Peyer's patch (tissue), 4 donors: ENCODE data around the gene C2orf72. TPM values are rescaled to one million over a fixed set of nuclear protein-coding genes. Genes with fewer than 3 reads are reported as not detected.

Experiments used
- DNase-seq, 3 donors: peaks; one replicate each; pipeline ENCODE4 v3.0.0-alpha.2; 2017 to 2019
- H3K27ac ChIP-seq, 4 donors: fragments of 200-600 bp; sonication (generic); one replicate each; pipeline ENCODE4 v1.5.1; 2016 to 2019
- H3K27me3 ChIP-seq, 2 donors: fragments of 200-600 bp; sonication (generic); one replicate each; pipeline ENCODE4 v1.5.1; 2019
- H3K36me3 ChIP-seq, 3 donors: fragments of 200-600 bp; sonication (generic); one replicate each; pipeline ENCODE4 v1.5.1; 2016 to 2019
- H3K4me1 ChIP-seq, 4 donors: fragments of 200-600 bp; sonication (generic); one replicate each; pipeline ENCODE4 v1.5.1; 2016 to 2019
- H3K4me3 ChIP-seq, 4 donors: fragments of 200-600 bp; sonication (generic); 1 replicate in 3 of 4; 2 replicates in 1 of 4; pipeline ENCODE4 v1.5.1; 2016 to 2019; ENCODE audit warnings: mild to moderate bottlenecking in 1 of 4
- H3K9me3 ChIP-seq, 4 donors: fragments of 200-600 bp; sonication (generic); one replicate each; pipeline ENCODE4 v1.5.1; 2016 to 2019; ENCODE audit warnings: mild to moderate bottlenecking in 1 of 4
- CTCF ChIP-seq, 6 experiments: fragments of 450-650 bp in 4 of 6; fragments of 200-600 bp in 2 of 6; sonication (generic) in 1 of 6; IDR thresholded peaks; one replicate each; pipeline ENCODE4 v1.5.1; 2017 to 2019; ENCODE audit warnings: antibody characterized with exemption in 6 of 6, mild to moderate bottlenecking in 3 of 6, moderate library complexity in 1 of 6
- POLR2A ChIP-seq, 2 donors: fragments of 450-650 bp; IDR thresholded peaks; one replicate each; pipeline ENCODE4 v1.5.1; 2017; ENCODE audit warnings: antibody characterized with exemption in 2 of 2, mild to moderate bottlenecking in 2 of 2, moderate library complexity in 2 of 2
- total RNA-seq, 4 donors: library from RNA; depleted of rRNA; stranded (reverse); fragments of >200 nt; gene quantifications; one replicate each; pipeline ENCODE4 v1.1.0, GENCODE V29; 2016

Gene C2orf72
- total RNA-seq, 4 donors from 2014 or later, result 9.9 to 46.2 (median 31.8) TPM

DNA sequence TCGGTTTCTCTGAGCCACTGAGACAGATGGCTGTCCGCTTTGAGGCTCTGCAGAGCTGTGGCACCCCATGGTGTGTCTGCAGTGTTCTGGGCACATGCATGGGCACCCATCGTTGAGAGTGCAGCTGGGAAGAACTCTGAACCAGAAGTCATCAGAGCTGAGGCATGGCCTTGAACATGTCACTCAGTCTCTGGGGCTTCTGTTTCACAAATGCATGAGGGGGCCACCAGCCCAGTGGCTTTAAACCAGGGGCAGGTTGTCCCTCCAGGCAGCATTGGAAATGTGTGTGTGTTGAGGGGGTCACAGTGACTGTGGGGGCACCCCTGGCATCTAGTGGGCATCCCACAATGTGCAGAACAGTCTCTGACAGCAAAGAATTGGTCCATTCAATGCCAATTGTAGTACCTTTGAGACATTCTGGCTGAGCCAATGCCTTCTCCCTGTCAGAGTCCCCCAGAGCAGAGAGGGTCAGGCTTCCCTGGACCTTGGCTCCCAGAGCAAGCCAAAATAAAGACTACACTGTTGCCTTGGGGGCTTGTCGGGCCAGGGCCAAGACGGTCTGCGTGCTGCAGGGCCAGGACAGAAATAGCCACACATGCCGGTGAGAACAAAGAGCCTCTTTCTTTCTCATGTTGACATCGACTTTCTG, 10.1 kb downstream of the C2orf72 start:
- no peak for TF ChIP-seq CTCF (IDR thresholded peaks at IDR 0.05)
- no peak for TF ChIP-seq POLR2A (IDR thresholded peaks at IDR 0.05)
- no peak for DNase-seq
- no peaks in the 10 kb centered on the region for H3K9me3 ChIP-seq
- H3K27ac ChIP-seq, result no peak overlapping the region
- no peak overlapping the region for H3K4me3 ChIP-seq
- no peaks in the 10 kb centered on the region for H3K27me3 ChIP-seq
- no peaks in the 10 kb centered on the region for H3K36me3 ChIP-seq
- peaks cover 0 to 32% (median 1%) of the 10 kb centered on the region in 4 donors for H3K4me1 ChIP-seq

GRCh38 chr2:231047923-231048915, 10.9 kb downstream of the C2orf72 start:
- TF ChIP-seq POLR2A (IDR thresholded peaks at IDR 0.05), result no peak
- no peak for TF ChIP-seq CTCF (IDR thresholded peaks at IDR 0.05)
- no peaks in the 10 kb centered on the region for H3K9me3 ChIP-seq
- no peak overlapping the region for H3K27ac ChIP-seq
- H3K27me3 ChIP-seq, result no peaks in the 10 kb centered on the region
- H3K4me3 ChIP-seq, result no peak overlapping the region
- no peak for DNase-seq
- H3K36me3 ChIP-seq, result no peaks in the 10 kb centered on the region
- peaks cover 0 to 34% (median 3%) of the 10 kb centered on the region in 4 donors for H3K4me1 ChIP-seq

DNA sequence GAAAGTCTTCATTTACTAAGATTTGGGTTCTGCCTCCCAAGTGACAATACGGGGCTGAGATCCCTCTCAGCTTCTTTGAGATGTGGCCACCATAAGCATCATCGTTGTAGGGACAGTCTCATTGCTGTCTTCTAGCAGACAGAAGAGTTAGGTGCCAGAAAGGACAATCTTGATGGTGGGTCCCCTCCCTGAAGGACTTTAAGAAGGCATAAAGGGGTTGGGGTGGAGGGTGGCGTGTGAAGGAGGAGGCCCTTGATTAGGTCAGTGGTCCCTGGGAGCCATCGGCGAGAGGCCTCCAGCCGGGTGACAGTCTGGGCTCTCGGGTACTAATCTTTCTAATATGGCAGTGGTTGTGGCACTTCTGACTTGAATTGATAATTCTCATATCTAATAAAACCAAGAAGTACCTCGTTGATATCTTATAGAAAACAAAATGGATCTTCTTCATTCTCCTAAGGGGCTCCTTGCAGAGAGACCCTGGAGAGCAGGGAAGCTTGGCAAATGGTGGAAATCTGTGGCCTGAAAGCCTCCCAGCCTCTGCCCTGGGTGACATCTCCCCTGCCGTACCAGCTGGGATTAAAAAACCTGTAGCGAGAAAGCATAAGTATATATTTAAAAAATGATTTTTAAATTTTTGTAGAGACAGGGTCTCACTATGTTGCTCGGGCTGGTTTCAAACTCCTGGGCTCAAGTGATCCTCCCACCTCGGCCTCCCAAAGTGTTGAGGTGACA, 12.1 kb downstream of the C2orf72 start:
- H3K4me1 ChIP-seq, result peaks cover 0 to 34% (median 3%) of the 10 kb centered on the region in 4 donors
- no peak overlapping the region for H3K4me3 ChIP-seq
- TF ChIP-seq CTCF (IDR thresholded peaks at IDR 0.05) (no peak), POLR2A (IDR thresholded peaks at IDR 0.05) (no peak)
- no peaks in the 10 kb centered on the region for H3K9me3 ChIP-seq
- H3K27me3 ChIP-seq, result no peaks in the 10 kb centered on the region
- no peak for DNase-seq
- no peaks in the 10 kb centered on the region for H3K36me3 ChIP-seq
- peak overlapping the region in 2 of 4 donors; percentile 81 for H3K27ac ChIP-seq

DNA sequence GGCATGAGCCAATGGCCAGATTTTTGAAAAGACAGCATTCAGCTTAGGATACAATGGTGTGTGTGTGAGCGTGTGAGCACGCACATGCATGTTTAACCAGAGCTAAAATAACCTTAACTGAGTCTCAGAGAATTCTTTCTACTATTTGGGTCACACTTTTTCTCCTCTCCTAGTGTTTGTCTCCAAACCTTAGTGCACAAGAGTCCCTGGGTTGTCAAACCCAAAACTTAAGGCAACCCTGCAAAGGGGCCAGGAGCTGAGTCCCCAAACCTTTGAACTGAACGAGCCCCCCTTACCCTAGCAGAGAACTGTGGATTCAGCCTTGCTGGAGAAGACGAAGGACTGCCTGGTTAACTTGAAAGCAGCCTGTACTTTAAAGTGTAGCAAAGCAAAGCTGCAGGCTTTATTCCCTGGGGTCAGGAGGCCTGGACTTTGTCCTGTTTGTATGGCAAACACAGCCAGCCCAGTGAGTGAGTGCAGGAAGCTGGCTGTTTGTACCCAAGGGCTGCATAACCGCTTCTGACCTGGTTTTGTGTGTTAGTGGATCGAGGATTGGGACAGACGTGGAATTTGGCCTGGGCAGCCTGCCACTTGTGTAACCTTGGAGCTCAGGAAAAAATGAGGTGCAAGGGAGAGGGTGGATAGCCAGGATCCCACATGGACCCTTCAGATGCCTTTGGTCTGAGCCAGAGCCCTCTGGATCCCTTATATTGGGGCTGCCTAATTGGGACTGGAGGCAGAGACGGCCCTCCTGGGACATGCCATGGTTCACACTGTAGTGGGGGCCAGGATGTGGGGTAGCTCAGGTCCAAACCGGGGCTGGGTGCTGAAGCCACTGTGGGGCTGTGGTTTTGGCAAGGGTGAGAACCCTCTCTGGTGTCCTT, 12.9 kb downstream of the C2orf72 start:
- Histone ChIP-seq H3K27me3 (no peaks in the 10 kb centered on the region), H3K27ac (peak overlapping the region in 3 of 4 donors; percentile 15 to 81 (median 81)), H3K9me3 (no peaks in the 10 kb centered on the region), H3K4me3 (no peak overlapping the region), H3K4me1 (peaks cover 0 to 34% (median 3%) of the 10 kb centered on the region in 4 donors), H3K36me3 (no peaks in the 10 kb centered on the region)
- peak in 2 of 3 donors; percentile 84 to 85 for DNase-seq
- TF ChIP-seq POLR2A (IDR thresholded peaks at IDR 0.05) (peak; percentile 27 to 36), CTCF (IDR thresholded peaks at IDR 0.05) (no peak)
